ENCODE results near the gene PCDH10. TPM values are rescaled to one million over a fixed set of nuclear protein-coding genes. Genes with fewer than 3 reads are reported as not detected.

Gene PCDH10
- total and polyA plus RNA-seq, 9 of the 15 experiments (the other 6 are each of a cell fraction or from before 2014, with no cell fraction given) = 0.04 to 1.4 (median 0.29) TPM

DNA sequence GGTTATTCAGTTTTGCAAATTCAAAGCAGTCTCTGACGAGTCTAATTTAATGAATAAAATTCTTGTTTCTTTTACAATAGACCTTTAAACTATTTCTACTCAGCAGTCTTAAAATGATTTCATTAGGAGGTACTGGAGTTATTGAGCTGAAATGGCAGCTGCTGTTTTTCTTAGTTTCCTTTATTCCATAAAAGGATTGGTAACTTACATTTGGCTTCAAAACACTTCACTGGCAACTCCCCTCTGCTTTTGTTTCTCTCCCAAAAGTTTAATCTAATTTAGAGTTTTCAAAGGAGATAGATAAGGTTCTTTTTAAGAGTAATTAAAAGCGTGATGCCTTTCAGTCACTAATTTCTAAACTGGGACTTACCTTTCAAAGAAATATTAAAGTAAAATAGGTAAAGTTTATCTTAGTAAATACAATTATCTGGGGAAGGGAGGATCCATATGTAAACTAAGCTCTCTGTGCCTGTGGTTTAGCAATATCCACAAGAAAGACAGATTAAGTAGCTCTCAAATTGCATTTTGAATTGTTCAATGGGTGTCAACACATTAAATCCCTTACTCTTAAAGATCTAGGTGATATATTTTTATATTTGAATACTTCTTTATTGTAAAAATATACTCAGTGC lies 17.1 kb upstream of the PCDH10 start:
- no peak for FAIRE-seq
- 3% methylated on average over 2 of the region's 2 CpGs for WGBS (ENCODE audit: insufficient coverage, low coverage, missing lambda C conversion rate)
- no peaks in the 10 kb centered on the region for H3K36me3 ChIP-seq (ENCODE audit: control insufficient read depth, insufficient read depth, low read length)

More for the DNA sequence above, 17.1 kb upstream of the PCDH10 start:
- H3K9ac ChIP-seq (ENCODE audit: insufficient read depth in 1 of 2, low read depth in 2 of 2, low read length in 2 of 2) = no peak overlapping the region
- no peak overlapping the region for H3K4me2 ChIP-seq (ENCODE audit: insufficient read depth, low read length)
- CTCF ChIA-PET (ENCODE audit: low intra/inter-chr PET ratio) = no interaction called here
- H3K4me1 ChIP-seq (replicated peaks in 1 of 2; ENCODE audit: control insufficient read depth in 2 of 2, insufficient read depth in 2 of 2, low read length in 2 of 2) = no peaks in the 10 kb centered on the region
- DNase-seq (ENCODE audit: extremely low read depth in 1 of 4, low spot score in 3 of 4) (no peak), ATAC-seq (no peak)
- BruUV-seq (replicated peaks) = no TSS peak
- intact Hi-C loops (cut with micrococcal nuclease) (no loop called here), in situ Hi-C loops (cut with MboI) (no loop called here)
- no peak overlapping the region for H3K4me3 ChIP-seq
- H3K27me3 ChIP-seq (ENCODE audit: control insufficient read depth in 2 of 2, insufficient read depth in 2 of 2, low read length in 2 of 2) = no peaks in the 10 kb centered on the region
- POLR2A ChIA-PET = interaction anchor here (0.8 kb wide), 1 partner anchor 12 kb away, joined by 4 read pairs; no protein-coding TSS in a partner anchor
- no peaks in the 10 kb centered on the region for H3K9me1 ChIP-seq (ENCODE audit: control insufficient read depth, insufficient read depth, low read length)
- H3K27ac ChIP-seq (ENCODE audit: extremely low read depth, low read depth, low read length) = no peak overlapping the region
- no peaks in the 10 kb centered on the region for H3K9me3 ChIP-seq (replicated peaks; ENCODE audit: control insufficient read depth, insufficient read depth, low read depth, low read length)
- no peaks in the 10 kb centered on the region for H3K79me2 ChIP-seq (ENCODE audit: control insufficient read depth, insufficient read depth, low read length)
- TF ChIP-seq, protein P1, sequence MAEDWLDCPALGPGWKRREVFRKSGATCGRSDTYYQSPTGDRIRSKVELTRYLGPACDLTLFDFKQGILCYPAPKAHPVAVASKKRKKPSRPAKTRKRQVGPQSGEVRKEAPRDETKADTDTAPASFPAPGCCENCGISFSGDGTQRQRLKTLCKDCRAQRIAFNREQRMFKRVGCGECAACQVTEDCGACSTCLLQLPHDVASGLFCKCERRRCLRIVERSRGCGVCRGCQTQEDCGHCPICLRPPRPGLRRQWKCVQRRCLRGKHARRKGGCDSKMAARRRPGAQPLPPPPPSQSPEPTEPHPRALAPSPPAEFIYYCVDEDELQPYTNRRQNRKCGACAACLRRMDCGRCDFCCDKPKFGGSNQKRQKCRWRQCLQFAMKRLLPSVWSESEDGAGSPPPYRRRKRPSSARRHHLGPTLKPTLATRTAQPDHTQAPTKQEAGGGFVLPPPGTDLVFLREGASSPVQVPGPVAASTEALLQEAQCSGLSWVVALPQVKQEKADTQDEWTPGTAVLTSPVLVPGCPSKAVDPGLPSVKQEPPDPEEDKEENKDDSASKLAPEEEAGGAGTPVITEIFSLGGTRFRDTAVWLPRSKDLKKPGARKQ (CRISPR knock-in tag; IDR thresholded peaks at IDR 0.05) = no peak
- TF ChIP-seq MEF2D (tag; conservative IDR thresholded peaks at IDR 0.05; ENCODE audit: low read depth) (no peak), RFX7 (CRISPR knock-in tag; IDR thresholded peaks at IDR 0.05) (no peak), DPF2 (IDR thresholded peaks at IDR 0.05) (no peak), HOXB6 (CRISPR knock-in tag; IDR thresholded peaks at IDR 0.05; ENCODE audit: borderline replicate concordance) (no peak), KDM5B (IDR thresholded peaks at IDR 0.05; ENCODE audit: insufficient replicate concordance, low read depth, low read length) (no peak), ZNF780A (CRISPR knock-in tag; IDR thresholded peaks at IDR 0.05) (no peak), SRF (CRISPR knock-in tag; IDR thresholded peaks at IDR 0.05) (no peak), CEBPZ (IDR thresholded peaks at IDR 0.05; ENCODE audit: borderline replicate concordance, low read depth, low read length) (no peak), ETV6 (IDR thresholded peaks at IDR 0.05; ENCODE audit: borderline replicate concordance in 1 of 2, low read depth in 2 of 2, low read length in 1 of 2) (no peak), ETV6 (CRISPR knock-in tag; IDR thresholded peaks at IDR 0.05; ENCODE audit: borderline replicate concordance) (no peak), ZNF551 (CRISPR knock-in tag; IDR thresholded peaks at IDR 0.05) (no peak), ZNF347 (CRISPR knock-in tag; IDR thresholded peaks at IDR 0.05; ENCODE audit: low read depth) (no peak), ZNF146 (CRISPR knock-in tag; IDR thresholded peaks at IDR 0.05; ENCODE audit: unreplicated experiment) (no peak)
- TF ChIP-seq, protein P2, sequence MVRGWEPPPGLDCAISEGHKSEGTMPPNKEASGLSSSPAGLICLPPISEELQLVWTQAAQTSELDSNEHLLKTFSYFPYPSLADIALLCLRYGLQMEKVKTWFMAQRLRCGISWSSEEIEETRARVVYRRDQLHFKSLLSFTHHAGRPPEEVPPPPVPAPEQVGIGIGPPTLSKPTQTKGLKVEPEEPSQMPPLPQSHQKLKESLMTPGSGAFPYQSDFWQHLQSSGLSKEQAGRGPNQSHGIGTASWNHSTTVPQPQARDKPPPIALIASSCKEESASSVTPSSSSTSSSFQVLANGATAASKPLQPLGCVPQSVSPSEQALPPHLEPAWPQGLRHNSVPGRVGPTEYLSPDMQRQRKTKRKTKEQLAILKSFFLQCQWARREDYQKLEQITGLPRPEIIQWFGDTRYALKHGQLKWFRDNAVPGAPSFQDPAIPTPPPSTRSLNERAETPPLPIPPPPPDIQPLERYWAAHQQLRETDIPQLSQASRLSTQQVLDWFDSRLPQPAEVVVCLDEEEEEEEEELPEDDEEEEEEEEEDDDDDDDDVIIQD (CRISPR knock-in tag; IDR thresholded peaks at IDR 0.05) = no peak
- no peaks in the 10 kb centered on the region for H4K20me1 ChIP-seq (replicated peaks; ENCODE audit: control insufficient read depth, insufficient read depth, low read length)
- H2AFZ ChIP-seq (ENCODE audit: low read depth, low read length) = no peak overlapping the region

All from K562 (cell line).